ENCODE results near the gene CHIC2. TPM values are rescaled to one million over a fixed set of nuclear protein-coding genes. Genes with fewer than 3 reads are reported as not detected.
"Not testable (repeated sequence)": the region's sequence is repeated elsewhere in the genome, so short reads cannot be mapped to it uniquely, and the experiment has no call there.

The CHIC2 gene
- total and polyA plus RNA-seq, 2 donors (not counting 1 experiment from before 2014, with no cell fraction given) = 39.4 to 52.0 TPM

GRCh38 chr4:54050214-54050904 lies 14.0 kb downstream of the CHIC2 start:
- H3K9ac ChIP-seq (ENCODE audit: insufficient read depth, low read length) = no peak overlapping the region
- H3K4me1 ChIP-seq (ENCODE audit: control insufficient read depth, extremely low read depth, insufficient read depth, low read length) = peaks cover 6% of the 10 kb centered on the region
- H3K79me2 ChIP-seq (ENCODE audit: control insufficient read depth, insufficient read depth, low read length) = peaks cover 70% of the 10 kb centered on the region
- H2AFZ ChIP-seq (ENCODE audit: low read length) = no peak overlapping the region
- no peak overlapping the region for H3K27ac ChIP-seq (ENCODE audit: insufficient read depth, low read length)
- H3K9me3 ChIP-seq (ENCODE audit: control insufficient read depth, insufficient read depth, low read depth, low read length) = no peaks in the 10 kb centered on the region
- H3K27me3 ChIP-seq (ENCODE audit: control insufficient read depth, insufficient read depth, low read length) = no peaks in the 10 kb centered on the region
- no peak overlapping the region for H3K4me2 ChIP-seq (ENCODE audit: extremely low read depth, insufficient read depth, low read length)
- peak; percentile 42 to 75 for DNase-seq (ENCODE audit: low read depth in 2 of 2)
- no peak overlapping the region for H3K4me3 ChIP-seq (replicated peaks in 1 of 4; ENCODE audit: control extremely low read depth in 1 of 4, insufficient read depth in 1 of 4, low read depth in 3 of 4, low read length in 4 of 4)
- no peaks in the 10 kb centered on the region for H4K20me1 ChIP-seq (ENCODE audit: control insufficient read depth, extremely low read depth, insufficient read depth, low read length)
- H3K36me3 ChIP-seq (ENCODE audit: control insufficient read depth, insufficient read depth, low read length) = no peaks in the 10 kb centered on the region
- no peak for TF ChIP-seq EZH2 (IDR thresholded peaks at IDR 0.05; ENCODE audit: low read length, missing control alignments)
- TF ChIP-seq, protein P1, sequence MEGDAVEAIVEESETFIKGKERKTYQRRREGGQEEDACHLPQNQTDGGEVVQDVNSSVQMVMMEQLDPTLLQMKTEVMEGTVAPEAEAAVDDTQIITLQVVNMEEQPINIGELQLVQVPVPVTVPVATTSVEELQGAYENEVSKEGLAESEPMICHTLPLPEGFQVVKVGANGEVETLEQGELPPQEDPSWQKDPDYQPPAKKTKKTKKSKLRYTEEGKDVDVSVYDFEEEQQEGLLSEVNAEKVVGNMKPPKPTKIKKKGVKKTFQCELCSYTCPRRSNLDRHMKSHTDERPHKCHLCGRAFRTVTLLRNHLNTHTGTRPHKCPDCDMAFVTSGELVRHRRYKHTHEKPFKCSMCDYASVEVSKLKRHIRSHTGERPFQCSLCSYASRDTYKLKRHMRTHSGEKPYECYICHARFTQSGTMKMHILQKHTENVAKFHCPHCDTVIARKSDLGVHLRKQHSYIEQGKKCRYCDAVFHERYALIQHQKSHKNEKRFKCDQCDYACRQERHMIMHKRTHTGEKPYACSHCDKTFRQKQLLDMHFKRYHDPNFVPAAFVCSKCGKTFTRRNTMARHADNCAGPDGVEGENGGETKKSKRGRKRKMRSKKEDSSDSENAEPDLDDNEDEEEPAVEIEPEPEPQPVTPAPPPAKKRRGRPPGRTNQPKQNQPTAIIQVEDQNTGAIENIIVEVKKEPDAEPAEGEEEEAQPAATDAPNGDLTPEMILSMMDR (conservative IDR thresholded peaks at IDR 0.05 in 1 of 2, IDR thresholded peaks at IDR 0.05 in 1 of 2; ENCODE audit: low read depth in 1 of 2, low read length in 2 of 2) = no peak

DNA sequence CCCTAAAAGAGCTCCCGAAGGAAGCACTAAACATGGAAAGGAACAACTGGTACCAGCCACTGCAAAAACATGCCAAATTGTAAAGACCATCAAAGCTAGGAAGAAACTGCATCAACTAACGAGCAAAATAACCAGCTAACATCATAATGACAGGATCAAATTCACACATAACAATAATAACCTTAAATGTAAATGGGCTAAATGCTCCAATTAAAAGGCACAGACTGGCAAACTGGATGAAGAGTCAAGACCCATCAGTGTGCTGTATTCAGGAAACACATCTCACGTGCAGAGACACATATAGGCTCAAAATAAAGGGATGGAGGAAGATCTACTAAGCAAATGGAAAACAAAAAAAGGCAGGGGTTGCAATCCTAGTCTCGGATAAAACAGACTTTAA lies 20.8 kb downstream of the CHIC2 start:
- not testable (repeated sequence) for H4K20me1 ChIP-seq (ENCODE audit: control insufficient read depth, extremely low read depth, insufficient read depth, low read length); H3K36me3 ChIP-seq (ENCODE audit: control insufficient read depth, insufficient read depth, low read length); H3K9me3 ChIP-seq (ENCODE audit: control insufficient read depth, insufficient read depth, low read depth, low read length); H2AFZ ChIP-seq (ENCODE audit: low read length); H3K9ac ChIP-seq (ENCODE audit: insufficient read depth, low read length); H3K4me2 ChIP-seq (ENCODE audit: extremely low read depth, insufficient read depth, low read length); H3K4me3 ChIP-seq (replicated peaks in 1 of 4; ENCODE audit: control extremely low read depth in 1 of 4, insufficient read depth in 1 of 4, low read depth in 3 of 4, low read length in 4 of 4); H3K27me3 ChIP-seq (ENCODE audit: control insufficient read depth, insufficient read depth, low read length); H3K27ac ChIP-seq (ENCODE audit: insufficient read depth, low read length); DNase-seq (ENCODE audit: low read depth in 2 of 2); H3K4me1 ChIP-seq (ENCODE audit: control insufficient read depth, extremely low read depth, insufficient read depth, low read length)
- peaks cover 38% of the 10 kb centered on the region for H3K79me2 ChIP-seq (ENCODE audit: control insufficient read depth, insufficient read depth, low read length)

- Histone ChIP-seq H4K20me1 (ENCODE audit: control insufficient read depth, extremely low read depth, insufficient read depth, low read length) (no peaks in the 10 kb centered on the region), H2AFZ (ENCODE audit: low read length) (no peak overlapping the region), H3K4me1 (ENCODE audit: control insufficient read depth, extremely low read depth, insufficient read depth, low read length) (no peaks in the 10 kb centered on the region), H3K27ac (ENCODE audit: insufficient read depth, low read length) (no peak overlapping the region), H3K27me3 (ENCODE audit: control insufficient read depth, insufficient read depth, low read length) (no peaks in the 10 kb centered on the region), H3K4me3 (replicated peaks in 1 of 4; ENCODE audit: control extremely low read depth in 1 of 4, insufficient read depth in 1 of 4, low read depth in 3 of 4, low read length in 4 of 4) (no peak overlapping the region), H3K36me3 (ENCODE audit: control insufficient read depth, insufficient read depth, low read length) (no peaks in the 10 kb centered on the region), H3K4me2 (ENCODE audit: extremely low read depth, insufficient read depth, low read length) (no peak overlapping the region), H3K79me2 (ENCODE audit: control insufficient read depth, insufficient read depth, low read length) (peaks cover 37% of the 10 kb centered on the region), H3K9ac (ENCODE audit: insufficient read depth, low read length) (no peak overlapping the region), H3K9me3 (ENCODE audit: control insufficient read depth, insufficient read depth, low read depth, low read length) (no peaks in the 10 kb centered on the region)
- no peak for DNase-seq (ENCODE audit: low read depth in 2 of 2)
- TF ChIP-seq, protein P1 (conservative IDR thresholded peaks at IDR 0.05 in 1 of 2, IDR thresholded peaks at IDR 0.05 in 1 of 2; ENCODE audit: low read depth in 1 of 2, low read length in 2 of 2) = no peak
- TF ChIP-seq EZH2 (IDR thresholded peaks at IDR 0.05; ENCODE audit: low read length, missing control alignments) = no peak
Observed at GRCh38 chr4:54041933-54042332, 22.5 kb downstream of the CHIC2 start.

Measured in fibroblast of lung (primary cell).